Measurements from ENCODE around the gene MYL12B. TPM values are rescaled to one million over a fixed set of nuclear protein-coding genes. Genes with fewer than 3 reads are reported as not detected.
"Not testable (repeated sequence)": the region's sequence is repeated elsewhere in the genome, so short reads cannot be mapped to it uniquely, and the experiment has no call there.

MYL12B gene
- total RNA-seq, 2 experiments from 2014 or later: 235 to 238 TPM

DNA sequence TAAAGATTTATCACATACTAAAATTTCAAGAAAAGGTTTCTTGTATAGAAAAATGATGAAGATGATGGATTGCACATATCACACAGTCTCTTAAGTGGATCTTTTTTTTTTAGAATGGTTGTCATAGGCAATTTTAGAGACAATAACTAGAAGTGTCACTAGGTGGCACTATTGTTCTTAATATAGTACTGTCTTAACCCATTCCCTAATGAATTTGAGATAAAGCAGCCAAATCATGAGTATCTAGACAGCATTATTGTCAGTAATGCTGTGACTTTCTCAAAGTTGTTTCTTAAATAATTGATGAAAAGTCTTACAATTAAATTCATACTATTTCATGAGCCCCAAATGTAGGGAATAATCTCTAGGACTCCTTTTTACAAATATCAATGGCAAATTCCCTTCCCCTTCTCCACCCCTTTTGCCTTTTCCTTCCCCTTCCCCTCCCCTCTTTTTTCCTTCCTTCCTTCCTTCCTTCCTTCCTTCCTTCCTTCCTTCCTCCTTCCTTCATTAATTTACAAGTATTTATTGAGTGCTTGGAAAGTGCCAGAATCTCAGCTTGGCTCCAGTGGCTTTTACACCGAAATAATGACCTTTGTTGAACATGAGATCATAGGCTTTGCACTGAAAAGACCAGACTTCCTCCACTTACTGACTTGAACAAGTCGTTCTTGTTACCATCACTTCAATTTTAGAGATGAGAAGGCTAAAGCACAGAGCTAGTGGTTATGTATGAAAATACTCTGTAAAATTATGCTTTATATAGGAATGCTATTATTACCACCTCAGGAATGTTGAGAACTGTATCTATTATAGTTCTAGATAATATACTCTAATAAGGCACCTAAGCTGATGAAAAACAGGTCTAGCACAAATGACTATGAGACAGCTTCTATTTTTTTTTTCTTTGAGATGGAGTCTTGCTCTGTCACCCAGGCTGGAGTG, 19.8 kb downstream of the MYL12B start:
- POLR2A ChIA-PET: no interaction called here

GRCh38 chr18:3283253-3283863, 21.4 kb downstream of the MYL12B start:
- ChIA-PET CTCF (interaction anchor here (1.0 to 3.0 kb wide), 3 partner anchors 13 to 382 kb away, joined by 3 to 33 read pairs (median 3); no protein-coding TSS in a partner anchor), POLR2A (no interaction called here)

More for the DNA sequence above, 19.8 kb downstream of the MYL12B start:
- CTCF ChIA-PET: interaction anchor here (0.6 to 3.0 kb wide), 4 partner anchors 23 to 384 kb away, joined by 3 to 33 read pairs (median 4); no protein-coding TSS in a partner anchor

DNA sequence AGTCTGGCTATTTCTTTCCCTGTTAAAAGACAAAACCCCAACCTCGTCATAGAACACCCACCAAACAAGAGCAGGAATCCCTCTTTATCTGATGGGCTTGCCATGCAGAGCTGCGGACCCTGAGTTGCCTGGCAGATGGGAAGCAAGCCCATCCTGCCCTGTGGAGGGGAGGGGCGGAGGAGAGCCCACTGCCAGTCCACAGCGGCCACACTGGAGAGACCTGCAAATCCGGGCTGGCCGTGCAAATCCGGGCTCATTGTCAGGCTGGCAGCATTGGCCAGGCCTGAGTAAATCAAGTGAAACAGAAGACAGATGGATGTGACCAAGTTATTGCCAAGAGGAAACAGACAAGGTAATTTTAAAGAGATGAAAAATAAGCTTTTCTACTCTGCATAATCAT, 22.0 kb downstream of the MYL12B start:
- ChIA-PET CTCF (interaction anchor here (1.2 to 3.0 kb wide), 2 partner anchors 13 to 382 kb away, joined by 3 to 33 read pairs; no protein-coding TSS in a partner anchor), POLR2A (no interaction called here)

DNA sequence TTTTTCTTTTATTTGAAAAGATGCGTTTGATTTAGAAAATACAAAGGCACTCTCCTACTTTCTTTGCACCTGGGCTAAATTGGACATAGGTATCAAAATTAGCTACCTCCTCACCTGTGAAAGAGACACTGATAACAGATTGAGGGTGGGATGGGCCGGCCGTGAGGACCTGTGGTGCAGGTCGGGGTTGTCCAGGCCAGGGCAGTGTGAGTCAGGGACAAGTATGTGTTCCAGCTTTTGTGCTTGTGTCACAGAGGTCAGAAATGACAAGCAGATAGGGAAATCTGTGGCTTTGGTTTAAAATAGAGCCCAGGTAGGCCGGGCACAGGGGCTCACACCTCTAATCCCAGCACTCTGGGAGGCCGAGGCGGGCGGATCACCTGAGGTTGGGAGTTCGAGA, 22.6 kb downstream of the MYL12B start:
- ChIA-PET POLR2A (no interaction called here), CTCF (interaction anchor here (3.0 kb wide), 1 partner anchor 381 kb away, joined by 33 read pairs; no protein-coding TSS in a partner anchor)

DNA sequence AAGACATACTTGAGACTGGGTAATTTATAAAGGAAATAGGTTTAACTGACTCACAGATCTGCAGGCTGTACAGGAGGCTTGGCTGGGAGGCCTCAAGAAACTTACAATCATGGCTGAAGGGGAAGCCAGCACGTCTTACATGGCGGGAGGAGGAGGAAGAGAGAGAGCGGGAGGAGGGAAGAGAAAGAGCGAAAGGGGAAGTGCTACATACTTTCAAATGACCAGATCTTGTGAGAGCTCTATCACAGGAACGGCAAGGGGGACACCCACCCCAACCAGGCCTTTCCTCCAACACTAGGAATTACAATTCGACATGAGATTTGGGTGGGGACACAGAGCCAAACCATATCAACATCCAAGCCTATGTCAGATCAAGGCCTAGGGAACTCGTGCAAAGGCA, 24.2 kb downstream of the MYL12B start:
- ChIA-PET CTCF (interaction anchor here (1.8 kb wide), 1 partner anchor 380 kb away, joined by 11 read pairs; no protein-coding TSS in a partner anchor), POLR2A (no interaction called here)

GRCh38 chr18:3293196-3293951, 31.4 kb downstream of the MYL12B start:
- CTCF ChIA-PET: interaction anchor here (0.8 kb wide), 1 partner anchor 373 kb away, joined by 4 read pairs; no protein-coding TSS in a partner anchor
- POLR2A ChIA-PET: no interaction called here

DNA sequence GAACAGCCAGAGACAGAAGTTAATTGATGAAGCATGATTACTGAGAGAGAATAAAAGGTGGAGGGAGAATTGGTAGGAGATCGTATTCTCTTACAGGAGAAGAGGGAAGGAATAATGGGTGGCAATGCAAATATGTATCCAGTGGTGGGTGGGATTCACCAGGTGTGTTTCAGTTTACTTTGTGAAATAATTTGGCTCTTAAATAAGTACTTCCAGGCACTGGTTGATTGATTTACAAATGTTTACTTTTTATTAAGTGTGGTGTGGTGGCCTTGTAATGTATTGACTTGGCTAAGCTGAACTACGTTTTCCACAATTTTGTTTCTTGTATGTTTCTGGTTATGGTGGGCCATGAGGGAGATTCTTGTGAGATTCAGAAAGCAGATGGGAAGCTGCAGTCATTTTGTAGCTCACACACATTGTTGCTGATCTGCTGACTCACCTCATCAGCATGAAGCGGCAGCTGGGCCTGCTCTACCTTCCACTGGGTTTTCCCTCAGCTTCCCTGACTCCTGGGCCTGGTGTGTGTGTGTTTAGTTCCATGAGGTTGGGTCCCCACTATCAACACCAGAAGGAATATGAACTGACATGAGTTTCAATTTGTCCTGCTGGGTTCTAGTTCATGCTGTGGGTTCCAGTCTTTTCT, 32.6 kb downstream of the MYL12B start:
- CTCF ChIA-PET: interaction anchor here (1.0 kb wide), 1 partner anchor 18 kb away, joined by 3 read pairs; no protein-coding TSS in a partner anchor
- POLR2A ChIA-PET: no interaction called here

DNA sequence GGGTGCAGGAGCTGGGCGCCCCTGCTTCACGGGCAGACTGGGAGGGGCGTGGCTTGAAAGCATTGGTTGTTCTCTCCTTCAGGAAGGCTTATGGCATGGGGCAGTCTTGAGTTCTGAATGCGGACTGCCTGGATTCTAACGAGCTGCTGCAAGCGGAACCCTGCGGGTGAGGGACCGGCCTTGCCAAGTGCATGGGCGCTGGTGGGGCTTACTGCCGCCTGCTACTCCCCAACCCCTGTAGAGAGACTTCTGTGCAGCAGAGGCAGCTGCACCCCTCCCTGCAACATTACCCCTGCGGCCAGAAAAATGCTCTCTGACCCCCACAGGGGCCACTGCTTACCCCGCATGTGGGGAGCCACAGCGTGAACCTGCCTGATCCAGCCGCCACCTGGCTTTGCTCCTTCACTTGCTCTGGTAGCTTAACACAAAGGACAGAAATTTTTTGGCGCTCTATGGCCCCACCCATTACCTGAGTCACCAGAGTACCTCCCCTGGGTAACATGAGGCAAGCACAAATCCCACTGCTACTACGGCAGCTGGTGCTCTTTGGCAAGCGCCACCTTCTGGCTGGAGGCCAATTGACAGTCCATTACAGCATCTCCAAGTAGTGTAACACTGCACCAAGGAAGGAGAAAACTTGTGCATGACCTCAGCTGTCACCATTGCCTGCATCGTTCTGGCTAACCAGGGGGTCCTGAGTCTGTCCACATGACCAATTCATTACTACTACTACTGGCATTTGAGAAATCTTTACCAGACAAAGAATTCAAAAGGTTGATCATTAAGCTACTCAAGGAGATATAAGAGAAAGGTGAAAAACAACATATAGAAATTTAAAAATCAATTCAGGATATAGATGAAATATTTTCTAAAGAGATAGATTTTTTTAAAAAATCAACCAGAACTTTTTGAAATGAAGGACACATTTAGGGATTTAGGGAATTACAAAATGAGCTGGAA, 35.4 kb downstream of the MYL12B start:
- ChIA-PET POLR2A (interaction anchor here (0.6 to 1.0 kb wide), 3 partner anchors 23 to 150 kb away, joined by 3 to 5 read pairs (median 3); no protein-coding TSS in a partner anchor), CTCF (interaction anchor here (0.6 to 2.6 kb wide), 18 partner anchors 9 to 368 kb away, joined by 3 to 17 read pairs (median 4); partner anchors contain the start of gene MYL12B)

DNA sequence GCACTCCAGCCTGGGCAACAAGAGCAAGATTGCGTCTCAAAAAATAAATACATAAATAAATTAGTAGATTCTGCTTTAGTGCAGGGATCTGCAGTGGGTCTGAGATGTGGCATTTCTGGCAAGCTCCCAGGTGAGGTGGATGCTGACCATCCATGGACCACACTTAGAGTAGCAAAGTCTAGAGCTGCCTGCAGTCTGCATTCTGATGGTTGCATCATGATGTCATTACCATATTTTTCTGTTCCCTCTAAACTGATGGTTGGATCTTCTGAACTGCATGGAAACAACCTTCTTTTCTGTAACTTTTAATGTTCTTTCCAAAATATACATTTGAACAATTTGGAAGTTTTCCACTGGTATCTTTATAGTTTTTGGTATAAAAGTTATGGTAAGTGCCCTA, 42.9 kb downstream of the MYL12B start:
- CTCF ChIA-PET: interaction anchor here (1.0 to 1.5 kb wide), 3 partner anchors 23 to 361 kb away, joined by 3 read pairs; no protein-coding TSS in a partner anchor
- POLR2A ChIA-PET: no interaction called here

DNA sequence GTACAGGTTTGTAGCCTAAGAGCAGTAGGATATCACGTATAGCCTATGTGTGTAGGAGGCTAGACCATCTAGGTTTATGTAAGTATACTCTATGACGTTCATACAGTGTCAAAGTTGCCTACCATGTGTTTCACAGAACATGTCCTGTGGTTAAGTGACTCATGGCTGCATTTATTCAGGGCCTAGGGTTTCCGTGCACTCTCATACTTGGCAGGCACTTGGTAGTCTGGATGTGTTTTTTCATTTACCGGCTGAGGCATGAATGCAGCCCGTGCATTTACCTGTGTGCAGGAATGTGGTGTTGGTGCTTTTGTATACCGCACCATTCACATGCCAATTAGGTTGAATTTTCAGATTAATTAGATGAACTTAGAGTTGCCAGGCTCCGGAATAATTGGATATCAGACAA, 43.4 kb downstream of the MYL12B start:
- ChIA-PET CTCF (interaction anchor here (1.1 to 1.5 kb wide), 3 partner anchors 8 to 150 kb away, joined by 3 read pairs; no protein-coding TSS in a partner anchor), POLR2A (no interaction called here)

GRCh38 chr18:3305933-3306332, 44.0 kb downstream of the MYL12B start:
- CTCF ChIA-PET: interaction anchor here (1.3 kb wide), 1 partner anchor 8 kb away, joined by 3 read pairs; no protein-coding TSS in a partner anchor
- POLR2A ChIA-PET: no interaction called here

- POLR2A ChIA-PET: no interaction called here
- CTCF ChIA-PET: interaction anchor here (1.3 kb wide), 1 partner anchor 9 kb away, joined by 3 read pairs; no protein-coding TSS in a partner anchor
Measured at GRCh38 chr18:3306391-3306790, 44.5 kb downstream of the MYL12B start.

GRCh38 chr18:3313685-3314084, 51.8 kb downstream of the MYL12B start:
- ChIA-PET CTCF (no interaction called here), POLR2A (no interaction called here)

DNA sequence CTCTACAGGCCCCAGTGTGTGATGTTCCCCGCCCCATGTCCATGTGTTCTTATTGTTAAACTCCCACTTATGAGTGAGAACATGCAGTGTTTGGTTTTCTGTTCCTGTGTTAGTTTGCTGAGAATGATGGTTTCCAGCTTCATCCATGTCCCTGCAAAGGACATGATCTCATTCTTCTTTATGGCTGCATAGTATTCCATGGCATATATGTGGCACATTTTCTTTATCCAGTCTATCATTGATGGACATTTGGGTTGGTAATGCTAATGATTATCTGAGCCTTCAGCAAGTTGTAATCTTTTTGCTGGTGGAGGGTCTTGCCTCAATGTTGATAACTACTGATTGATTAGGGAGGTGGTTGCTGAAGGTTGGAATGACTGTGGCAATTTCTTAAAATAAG, 53.4 kb downstream of the MYL12B start:
- POLR2A ChIA-PET: not testable (repeated sequence)
- CTCF ChIA-PET: interaction anchor here (0.6 kb wide), 1 partner anchor 166 kb away, joined by 4 read pairs; no protein-coding TSS in a partner anchor

- POLR2A ChIA-PET: interaction anchor here (1.2 kb wide), 1 partner anchor 129 kb away, joined by 3 read pairs; no protein-coding TSS in a partner anchor
- CTCF ChIA-PET: interaction anchor here (0.6 to 1.4 kb wide), 5 partner anchors 14 to 347 kb away, joined by 3 to 4 read pairs (median 3); no protein-coding TSS in a partner anchor
Measured at GRCh38 chr18:3319399-3319798, 57.5 kb downstream of the MYL12B start.

DNA sequence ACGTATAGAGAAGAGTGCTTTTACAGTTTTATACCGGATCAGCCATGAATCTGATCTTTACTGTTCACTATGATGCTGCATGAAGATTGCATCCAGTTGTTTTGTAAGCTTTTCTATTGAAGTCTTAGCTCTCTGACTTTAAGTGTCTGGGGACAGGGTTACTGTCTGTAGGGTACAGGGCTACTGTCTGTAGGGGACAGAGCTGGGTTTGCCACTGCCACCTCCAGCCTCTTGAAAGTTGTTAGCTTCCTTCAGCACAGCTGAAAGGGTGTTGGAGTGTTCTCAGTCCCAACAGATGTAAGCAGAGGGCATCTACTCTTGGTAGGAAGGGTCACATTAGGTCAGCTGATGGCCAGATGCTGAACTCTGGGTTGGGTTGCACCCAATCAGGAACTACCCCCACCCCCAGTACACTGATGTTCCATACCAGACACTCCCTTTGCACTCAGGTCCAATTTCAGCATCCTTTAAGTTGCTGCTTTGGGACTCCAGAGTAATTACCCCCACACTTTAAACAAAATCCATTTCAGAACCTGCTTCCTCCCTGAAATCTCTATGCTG, 58.0 kb downstream of the MYL12B start:
- ChIA-PET POLR2A (interaction anchor here (0.6 to 1.2 kb wide), 2 partner anchors 128 to 209 kb away, joined by 3 read pairs; no protein-coding TSS in a partner anchor), CTCF (interaction anchor here (0.7 to 1.4 kb wide), 5 partner anchors 14 to 346 kb away, joined by 3 to 4 read pairs (median 3); no protein-coding TSS in a partner anchor)

Measured in activated CD8-positive, alpha-beta memory T cell treated with anti-CD3 and anti-CD28 coated beads for 36 hours (primary cell).